Pons (tissue), 1 donor: ENCODE results near the gene MDFIC.

ENCODE experiments used
- DNase-seq: peaks from one replicate; pipeline ENCODE4 v3.0.0-alpha.2; 2016; ENCODE audit warnings: low spot score

The MDFIC gene

DNA sequence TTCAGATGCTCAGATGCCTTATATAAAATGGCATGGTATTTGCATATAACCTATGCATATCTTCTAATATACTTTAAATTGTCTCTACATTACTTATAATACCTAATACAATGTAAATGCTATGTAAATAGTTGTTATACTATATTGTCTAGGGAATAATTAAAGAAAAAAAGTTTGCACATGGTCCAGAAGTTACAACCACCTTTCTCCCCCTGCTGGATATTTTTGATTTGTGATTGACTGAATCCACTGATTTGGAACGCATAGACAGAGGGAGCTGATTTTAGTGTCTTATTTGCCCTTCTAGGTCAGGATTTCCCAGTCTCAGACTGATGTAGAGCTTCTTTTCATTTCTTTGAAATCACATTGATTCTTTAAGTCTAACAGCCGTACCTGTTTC is 31.8 kb downstream of the MDFIC start:
- no peak for DNase-seq

DNA sequence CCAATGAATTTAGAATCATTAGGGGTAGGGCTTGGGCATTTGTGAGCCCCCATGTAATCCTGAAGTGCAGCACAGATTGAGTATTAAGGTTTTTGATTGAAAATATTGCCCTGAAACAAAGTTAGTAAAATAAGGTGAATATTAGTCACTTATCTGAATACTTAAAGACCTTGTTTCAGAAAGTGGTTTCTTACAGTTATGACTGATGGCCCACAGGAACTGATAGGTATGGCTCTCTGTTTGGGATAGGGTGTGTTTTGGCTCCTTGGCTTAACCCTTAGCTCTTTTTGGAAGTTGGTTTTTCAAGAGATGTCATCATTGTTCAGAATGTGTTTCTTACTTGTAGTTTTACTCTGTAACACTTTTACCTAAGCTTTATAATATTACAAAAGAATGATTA is 34.8 kb downstream of the MDFIC start:
- DNase-seq = no peak

DNA sequence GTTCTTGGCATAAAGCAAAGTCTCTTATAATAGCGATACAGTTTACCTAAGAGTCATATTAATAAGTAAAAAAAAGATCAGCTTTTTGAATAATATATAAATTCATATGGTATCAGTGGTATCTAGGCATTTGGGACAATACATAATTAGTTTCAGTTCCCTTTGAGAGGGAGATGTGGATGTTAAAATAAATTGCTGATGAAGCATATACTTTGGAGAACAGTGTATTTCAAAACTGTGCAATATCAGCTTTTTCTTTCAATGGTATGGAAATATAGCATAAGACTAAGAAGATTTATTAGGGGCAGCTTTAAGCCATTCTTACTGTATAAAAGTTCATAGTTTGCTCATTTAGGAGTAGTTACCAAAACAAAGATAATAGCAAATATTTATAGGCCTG is 35.5 kb downstream of the MDFIC start:
- DNase-seq = no peak

DNA sequence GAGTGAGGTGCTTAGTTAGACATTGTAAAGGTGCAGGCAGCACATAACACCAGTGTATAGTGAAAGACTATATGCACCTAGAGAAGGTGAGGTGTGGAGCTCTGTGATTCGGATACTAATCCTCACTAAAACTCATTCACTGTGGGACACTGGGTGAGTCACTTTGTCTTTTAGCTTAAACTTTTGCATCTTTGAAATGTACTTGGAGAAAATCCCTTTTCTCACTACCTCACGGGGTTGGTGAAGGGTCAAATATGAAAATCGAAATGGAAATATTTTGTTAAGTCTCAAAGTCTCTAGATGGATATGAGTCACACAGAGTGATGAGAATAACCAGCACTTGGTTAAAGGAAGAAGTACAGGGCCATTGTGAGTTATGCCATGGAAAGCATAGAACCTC is 38.0 kb downstream of the MDFIC start:
- no peak for DNase-seq

DNA sequence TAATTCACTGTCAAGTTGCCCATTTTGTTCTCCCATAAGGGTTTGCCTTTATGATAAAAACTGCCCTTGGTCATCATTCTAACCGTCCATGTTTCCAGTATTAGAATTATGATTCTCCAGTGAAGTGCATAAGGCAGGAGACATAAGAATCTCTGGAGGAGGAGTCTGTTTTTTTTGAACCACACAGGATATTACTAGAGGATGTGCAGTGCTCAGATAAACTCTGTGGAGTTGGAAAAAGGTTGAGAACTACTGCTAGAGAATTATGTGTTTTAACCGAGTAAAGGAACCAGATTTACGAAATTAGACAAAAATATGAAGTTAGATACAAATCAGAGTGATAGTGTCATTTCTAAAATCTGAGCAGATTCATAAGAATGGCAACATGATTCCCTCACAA is 40.5 kb downstream of the MDFIC start:
- no peak for DNase-seq

DNA sequence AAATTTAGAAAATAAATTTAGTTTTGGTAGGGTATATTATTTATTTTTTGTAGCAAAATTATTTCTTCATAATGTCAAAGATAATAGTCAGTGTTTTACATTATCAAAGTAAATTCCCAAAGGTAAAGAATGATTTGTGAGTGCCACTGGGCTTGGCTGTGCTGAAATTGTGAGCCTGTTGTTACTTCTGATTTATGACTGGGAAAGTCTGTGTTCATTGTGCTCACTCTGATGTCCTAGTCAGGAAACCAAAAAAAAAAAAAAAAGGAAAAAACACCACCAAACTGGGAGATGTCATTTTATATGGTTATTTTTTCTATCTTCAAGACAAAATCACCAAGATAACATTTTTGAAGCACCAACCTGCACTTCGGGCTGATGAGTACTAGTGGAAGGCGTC is 44.3 kb downstream of the MDFIC start:
- no peak for DNase-seq

DNA sequence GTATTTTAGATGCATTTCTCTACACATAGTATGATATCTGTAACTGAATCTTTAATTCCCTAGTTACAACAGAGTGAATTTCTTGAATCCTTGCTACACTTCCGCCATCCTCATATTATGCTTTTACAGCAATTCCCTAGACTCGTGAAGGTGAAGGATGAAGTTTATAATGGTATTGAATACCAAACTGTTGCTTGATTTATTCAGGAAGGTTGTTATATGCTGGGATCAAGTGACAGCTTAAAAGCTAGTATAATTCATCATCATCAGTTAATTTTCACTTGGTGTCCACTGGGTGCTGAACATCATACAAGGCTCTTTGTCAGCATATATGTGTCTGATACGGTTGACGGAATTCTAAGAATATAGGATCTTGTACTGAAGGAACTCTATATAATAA is 47.2 kb downstream of the MDFIC start:
- DNase-seq = no peak

DNA sequence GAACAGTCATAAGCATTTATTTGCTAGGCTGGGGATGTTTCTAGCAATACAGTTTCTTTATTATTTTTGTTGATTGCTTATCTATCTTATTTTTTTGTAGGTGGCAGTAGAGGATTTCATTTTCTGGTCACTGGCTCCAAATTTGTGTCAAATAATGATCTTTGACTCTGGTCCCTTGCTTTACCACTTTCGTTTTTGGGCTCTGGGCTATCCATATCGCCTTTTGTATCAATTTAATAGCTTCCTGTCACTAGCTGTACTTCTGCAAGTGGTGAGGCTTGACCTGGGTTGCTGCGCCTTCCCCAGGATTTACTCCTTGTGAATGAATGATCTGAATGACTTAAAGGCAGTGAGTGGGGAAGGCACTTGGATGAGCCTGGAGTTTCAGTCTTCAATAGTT is 48.4 kb downstream of the MDFIC start:
- DNase-seq = no peak

DNA sequence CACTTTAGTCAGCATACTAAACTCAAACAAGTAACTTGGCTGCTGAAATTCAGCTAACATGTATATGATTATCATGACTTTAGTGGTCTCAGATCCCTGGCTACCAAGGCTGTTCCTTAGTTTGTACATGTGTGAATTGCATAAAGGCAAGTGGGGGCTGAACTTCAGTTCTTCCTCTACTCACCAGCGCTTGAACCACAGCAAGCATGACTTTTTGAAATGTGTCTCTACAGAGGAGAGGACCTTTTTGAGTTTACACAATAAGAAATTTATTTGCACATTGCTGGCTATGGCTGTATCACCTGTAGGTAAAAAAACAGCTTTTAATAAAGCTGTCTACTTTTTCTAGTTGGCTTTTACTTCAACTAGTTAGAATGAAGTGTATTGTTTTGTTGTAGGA is 48.8 kb downstream of the MDFIC start:
- DNase-seq = no peak

DNA sequence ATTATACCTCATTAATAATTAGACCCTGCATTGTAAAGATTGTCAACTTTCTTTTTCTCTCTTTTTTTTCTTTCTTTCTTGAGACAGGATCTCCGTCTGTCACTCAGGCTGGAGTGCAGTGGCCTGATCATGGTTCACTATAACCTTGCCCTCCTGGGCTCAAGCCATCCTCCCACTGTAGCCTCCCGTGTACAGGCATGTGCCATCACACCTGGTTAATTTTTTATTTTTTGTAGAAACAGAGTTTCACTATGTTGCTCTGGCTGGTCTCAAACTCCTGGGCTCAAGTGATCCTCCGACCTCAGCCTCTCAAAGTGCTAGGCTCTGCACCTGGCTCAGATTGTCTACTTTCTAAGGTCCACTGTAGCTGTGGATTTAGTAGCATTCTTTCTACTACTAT is 50.7 kb downstream of the MDFIC start:
- DNase-seq = no peak

DNA sequence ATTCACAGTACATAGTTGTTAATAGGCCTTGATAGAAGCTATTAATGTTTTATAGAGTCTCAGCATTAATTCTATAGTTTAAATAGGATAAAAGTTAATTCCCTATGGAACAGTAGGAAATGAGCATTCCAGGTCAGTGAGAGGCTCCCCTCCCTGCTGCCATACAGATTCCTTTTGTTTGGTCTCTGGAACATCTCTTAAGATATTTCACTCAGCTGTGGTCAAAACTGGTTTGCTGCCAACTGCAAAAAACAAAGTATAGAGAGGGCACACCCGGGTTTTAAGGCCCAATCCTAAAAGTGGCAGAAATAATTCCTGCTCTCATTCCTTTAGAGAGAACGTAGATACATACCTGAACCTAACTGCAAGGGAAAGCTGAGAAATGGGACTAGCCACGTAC is 51.3 kb downstream of the MDFIC start:
- DNase-seq = no peak

DNA sequence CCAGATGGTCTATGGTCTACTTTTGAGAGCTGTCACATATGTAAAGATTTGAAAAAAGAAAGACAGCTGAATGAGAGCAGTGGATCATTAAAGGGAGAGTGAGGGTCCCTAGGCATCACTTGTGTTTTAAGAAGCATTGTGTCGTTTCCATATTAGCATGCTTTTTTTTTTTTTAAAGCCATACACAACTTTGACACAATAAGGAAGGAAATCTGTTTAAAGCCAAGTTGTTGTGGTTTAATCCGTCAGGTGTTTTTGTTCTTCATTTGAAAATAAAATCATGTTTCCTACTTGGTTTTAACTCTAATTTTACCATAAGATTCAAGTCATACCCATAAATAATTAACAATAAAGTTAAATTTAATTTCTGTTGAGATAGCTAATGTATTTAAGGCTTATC is 53.5 kb downstream of the MDFIC start:
- DNase-seq = no peak

DNA sequence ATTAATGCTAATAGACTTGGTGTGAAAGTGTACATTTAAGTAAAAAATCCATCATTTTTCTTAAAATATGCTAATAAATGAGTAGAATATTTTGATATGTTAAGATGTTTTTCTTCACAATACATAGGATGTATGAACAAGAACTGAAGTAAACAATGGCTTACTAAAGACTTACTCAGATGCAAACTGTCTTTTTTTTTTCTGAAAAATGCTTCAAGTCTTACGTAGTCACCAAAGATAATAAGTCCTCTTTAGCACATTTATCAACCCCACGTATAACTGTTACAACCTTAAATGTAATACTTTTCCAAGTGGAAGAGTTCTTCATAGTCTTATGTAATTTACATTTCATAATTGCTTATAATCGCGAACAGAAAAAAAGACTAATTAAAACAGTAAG is 54.8 kb downstream of the MDFIC start:
- no peak for DNase-seq

DNA sequence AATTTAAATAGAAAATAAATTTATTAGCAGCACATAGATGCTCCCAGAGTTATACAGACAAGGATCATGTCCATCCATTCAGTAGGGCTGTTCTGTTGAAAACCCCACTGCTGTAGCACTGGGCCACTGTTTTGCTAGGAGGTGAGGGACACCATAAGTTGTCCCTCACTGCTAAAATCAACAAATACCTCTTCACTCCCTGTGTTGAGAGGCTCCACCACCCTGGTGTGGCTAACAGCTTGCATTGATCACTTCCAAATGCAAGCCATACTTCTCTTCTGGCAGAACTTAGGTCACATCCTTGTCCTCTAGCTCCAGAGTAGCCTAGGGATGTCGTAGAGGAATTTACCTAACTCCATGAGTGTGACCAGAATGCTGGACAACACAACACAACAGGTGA is 55.4 kb downstream of the MDFIC start:
- no peak for DNase-seq

DNA sequence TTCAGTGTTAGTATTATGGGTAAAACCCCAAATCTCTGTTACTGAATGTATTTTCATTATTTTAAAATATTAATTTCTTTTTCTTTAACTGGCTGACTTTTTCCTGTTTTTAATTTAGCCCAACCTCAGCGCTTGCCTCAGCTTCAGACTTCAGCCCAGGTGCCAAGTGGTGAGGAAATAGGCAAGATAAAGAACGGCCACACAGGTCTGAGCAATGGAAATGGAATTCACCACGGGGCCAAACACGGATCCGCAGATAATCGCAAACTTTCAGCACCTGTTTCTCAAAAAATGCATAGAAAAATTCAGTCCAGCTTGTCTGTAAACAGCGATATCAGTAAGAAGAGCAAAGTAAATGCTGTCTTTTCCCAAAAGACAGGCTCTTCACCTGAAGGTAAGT is 57.5 kb downstream of the MDFIC start:
- no peak for DNase-seq

DNA sequence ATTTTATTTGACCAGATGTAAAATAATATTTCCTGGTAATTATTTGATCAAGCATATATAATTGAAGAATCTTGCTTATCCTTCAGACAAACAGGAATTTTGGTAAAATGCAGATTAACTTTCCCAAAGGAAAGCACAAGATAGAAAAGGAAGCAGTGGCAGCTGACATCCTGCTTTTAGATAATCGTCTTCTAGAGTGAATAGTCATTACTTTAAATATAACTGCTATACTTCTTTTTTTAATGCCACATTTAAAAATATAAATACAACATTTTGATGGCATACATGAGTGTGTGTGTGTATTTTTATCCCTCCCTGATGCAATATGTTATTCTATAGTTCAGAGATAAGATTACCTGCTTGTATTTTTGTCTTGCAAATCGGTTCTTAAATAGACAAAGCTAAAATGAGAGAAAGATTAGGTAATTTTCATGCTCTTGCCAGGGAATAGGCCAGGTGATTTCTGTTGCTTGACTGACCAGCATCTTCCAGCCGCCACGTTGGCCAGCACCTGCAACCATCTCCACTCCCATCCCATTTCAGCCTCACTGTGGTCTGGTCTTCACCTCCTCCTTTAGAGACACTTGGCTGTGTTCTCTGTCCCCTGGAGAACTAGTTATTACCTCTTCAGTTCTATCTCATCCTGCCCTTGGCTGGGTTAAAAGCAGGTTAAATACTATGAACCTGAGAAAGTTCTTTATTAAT is 58.1 kb downstream of the MDFIC start:
- DNase-seq = no peak

DNA sequence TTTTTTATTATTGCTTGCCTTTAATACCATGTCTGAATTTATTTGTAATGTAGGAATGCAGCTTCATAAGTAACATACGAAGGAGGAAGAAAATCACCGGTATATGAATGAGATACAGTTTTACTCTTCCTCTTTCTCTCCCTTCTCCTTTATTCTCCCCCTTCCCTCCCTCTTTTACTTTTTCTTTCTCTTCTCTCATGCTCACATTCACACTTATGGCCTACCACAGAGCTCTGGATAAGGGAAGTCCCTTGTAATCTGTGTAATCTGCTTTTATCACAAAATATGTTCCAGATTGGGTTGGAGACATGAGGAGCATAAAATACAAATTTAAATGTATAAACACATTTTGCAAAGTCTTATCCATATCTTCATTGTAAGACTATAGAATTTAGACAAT is 59.4 kb downstream of the MDFIC start:
- DNase-seq = no peak

DNA sequence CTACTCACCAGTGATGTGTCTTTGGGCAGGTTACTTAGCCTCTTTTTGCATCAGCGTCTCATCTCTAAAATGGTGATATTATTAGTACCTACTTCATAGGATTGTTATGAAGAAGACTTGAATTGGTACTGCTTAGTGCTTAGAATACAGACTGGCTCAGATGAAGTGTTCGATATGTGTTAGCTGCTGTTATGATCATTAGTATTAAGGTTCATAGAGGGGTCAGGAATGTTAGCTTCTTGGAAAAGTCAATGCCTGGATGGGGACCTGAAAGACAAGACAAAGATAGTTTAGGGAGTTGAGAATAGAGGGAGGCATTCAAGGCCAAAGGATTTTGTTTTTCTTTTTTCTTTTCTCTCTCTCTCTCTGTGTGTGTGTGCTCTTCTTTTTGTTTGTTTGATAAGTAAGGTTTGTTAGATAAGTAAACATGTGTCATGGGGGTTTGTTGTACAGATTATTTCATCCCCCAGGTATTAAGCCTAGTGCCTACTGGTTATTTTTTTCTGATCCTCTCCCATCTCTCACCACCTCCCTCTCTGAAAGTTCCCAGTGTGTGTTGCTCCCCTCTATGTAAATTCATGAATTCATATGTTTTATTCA is 63.3 kb downstream of the MDFIC start:
- no peak for DNase-seq

DNA sequence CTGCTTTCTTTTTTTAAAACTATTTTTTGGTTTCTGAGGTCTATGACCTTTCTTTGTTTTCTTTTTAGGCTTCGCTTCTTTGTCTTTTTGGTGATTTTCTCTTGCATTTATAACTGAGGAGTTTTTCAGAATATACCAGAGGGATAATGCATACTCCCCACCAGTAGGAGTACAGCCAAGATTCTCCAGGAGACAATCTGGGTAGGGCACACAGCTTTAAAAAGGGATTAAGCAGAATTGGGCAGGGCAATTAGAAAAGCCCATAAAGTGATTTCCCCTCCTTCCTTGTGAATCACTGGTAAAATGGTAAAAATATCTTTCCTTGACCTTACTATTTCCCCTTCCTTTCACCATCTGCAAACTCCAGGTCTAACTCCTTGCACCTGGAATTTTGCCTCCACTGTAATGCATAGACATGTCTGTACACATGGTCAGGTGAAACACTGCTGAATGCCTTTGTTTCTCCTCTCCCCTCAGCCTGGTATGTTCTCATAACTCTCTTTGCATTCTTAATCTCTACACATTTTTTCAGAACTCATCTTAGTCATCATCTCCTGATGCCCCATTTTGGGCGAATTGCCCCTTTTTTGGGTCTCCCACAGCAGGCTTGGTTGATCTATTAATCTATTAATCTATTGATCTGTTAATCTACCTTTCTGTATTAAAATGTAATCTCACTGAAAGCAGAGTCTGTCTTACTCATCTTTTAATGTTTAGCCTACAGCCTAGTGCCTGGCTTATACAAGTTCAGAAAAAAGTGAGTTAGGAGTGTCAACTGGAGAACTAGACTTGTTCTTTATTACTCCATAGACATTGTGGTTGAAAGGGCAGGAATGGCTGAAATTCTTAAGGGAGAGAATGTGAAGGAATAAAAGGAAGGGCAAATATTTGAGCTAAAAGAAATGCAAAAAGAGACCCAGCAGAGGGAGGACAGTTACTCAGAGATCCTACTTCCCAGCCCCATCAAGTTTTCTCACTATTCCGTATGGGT is 64.6 kb downstream of the MDFIC start:
- no peak for DNase-seq

DNA sequence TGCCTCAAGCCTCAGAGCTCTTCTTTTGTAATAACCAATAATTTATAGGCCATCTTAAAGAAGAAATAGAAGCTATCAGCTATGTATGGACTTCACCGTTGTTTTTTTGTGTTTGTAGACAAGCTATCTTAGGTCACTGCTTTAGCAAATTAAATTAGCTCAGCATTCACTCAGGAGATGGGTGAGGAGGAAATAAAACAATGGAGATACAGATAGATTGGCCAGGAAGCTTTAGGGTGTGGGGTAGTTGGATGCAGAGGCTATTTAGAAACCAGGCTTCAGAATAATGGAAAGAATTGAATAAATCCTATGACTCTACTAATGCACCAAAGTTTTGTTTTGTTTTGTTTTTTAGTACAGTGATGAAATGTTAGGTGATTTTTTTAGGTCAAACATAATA is 66.1 kb downstream of the MDFIC start:
- DNase-seq = no peak

DNA sequence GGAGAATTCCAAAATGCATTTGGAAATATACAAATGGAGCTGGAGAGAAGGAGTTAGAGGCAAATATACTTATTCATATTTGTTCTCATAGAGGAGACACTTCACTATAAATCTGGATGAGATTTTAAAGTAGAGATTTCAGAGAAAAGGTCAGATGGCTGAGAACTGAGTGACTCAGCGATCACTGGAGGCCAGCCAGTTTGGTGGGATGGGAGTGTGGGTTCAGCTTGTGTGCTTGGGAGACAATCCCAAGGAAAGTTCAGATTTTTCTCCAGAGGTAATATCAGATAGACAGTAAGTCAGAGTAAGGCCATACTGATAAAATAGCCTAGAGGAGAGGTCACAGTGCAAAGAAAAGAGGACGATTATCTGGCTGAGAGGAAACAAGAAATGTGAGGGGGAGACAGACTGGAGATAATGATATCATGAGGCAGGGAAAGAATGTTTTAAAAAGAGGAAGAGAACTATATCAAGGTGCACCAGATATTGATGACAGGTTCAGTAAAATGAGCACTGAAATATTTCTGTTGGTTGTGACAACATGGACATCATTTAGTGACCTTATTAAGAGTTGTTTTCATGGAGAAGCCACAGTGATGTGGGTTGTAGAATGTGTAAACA is 67.0 kb downstream of the MDFIC start:
- DNase-seq = no peak

DNA sequence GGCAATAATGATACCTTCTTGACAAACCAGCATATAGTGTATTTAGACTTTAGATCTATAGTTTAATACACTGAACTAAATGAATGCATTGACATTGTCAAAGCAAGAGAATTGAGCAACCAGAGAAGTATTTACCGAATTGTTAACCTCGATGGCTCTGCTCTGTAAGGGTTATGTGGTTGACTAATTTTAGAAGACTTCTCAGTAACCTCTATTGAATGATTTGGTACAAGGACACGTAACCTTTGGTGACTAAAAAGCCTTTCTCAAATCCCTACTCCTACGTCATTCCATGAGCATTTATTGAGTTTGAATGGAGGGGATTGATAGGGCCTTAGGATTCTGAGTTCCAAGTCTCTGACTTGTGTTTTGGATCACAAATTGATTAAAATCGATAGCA is 67.6 kb downstream of the MDFIC start:
- DNase-seq = no peak
